Muscle of leg (tissue), 11 donors: Measurements from ENCODE around the gene DACT2. TPM values are rescaled to one million over a fixed set of nuclear protein-coding genes. Genes with fewer than 3 reads are reported as not detected.

Experiments used
- DNase-seq: peaks from one replicate; pipeline ENCODE4 v3.0.0; 2013
- H3K27ac ChIP-seq: one replicate; pipeline ENCODE4 v1.5.1; 2013; ENCODE audit warnings: mild to moderate bottlenecking, low read length, control low read depth
- H3K27me3 ChIP-seq: one replicate; pipeline ENCODE4 v1.6.1; 2013; ENCODE audit warnings: low read length; ENCODE audit not compliant: control insufficient read depth, insufficient read depth
- H3K36me3 ChIP-seq: one replicate; pipeline ENCODE4 v1.6.1; 2013; ENCODE audit warnings: low read length; ENCODE audit not compliant: control insufficient read depth, insufficient read depth
- H3K4me1 ChIP-seq: one replicate; pipeline ENCODE4 v1.6.1; 2013; ENCODE audit warnings: low read length; ENCODE audit not compliant: control insufficient read depth, insufficient read depth
- H3K4me3 ChIP-seq: one replicate; pipeline ENCODE4 v1.5.1; 2013; ENCODE audit warnings: low read length, control low read depth
- H3K9me3 ChIP-seq: replicated peaks from 2 replicates; pipeline ENCODE4 v1.6.1; 2013; ENCODE audit warnings: low read depth, low read length; ENCODE audit not compliant: control insufficient read depth
- WGBS: methylation state at CpG from one replicate; pipeline ENCODE4 v1.1.5; 2013; ENCODE audit warnings: missing lambda C conversion rate; ENCODE audit not compliant: insufficient coverage; 5-methylcytosine and 5-hydroxymethylcytosine counted together
- polyA plus RNA-seq, 8 donors: library from polyadenylated mRNA; unstranded; fragments of 120-200 nt; gene quantifications; one replicate each; pipeline versions ENCODE4 v1.2.1 to v1.2.3, GENCODE V29; 2013; ENCODE audit warnings: inconsistent platforms in 1 of 8, low replicate concordance in 1 of 8; ENCODE audit not compliant: insufficient read length in 8 of 8, insufficient read depth in 1 of 8
- total RNA-seq: library from RNA; stranded (reverse); fragments of 120-200 nt; gene quantifications from one replicate; pipeline ENCODE4 v1.2.4, GENCODE V29; 2013

The DACT2 gene
- total and polyA plus RNA-seq, 9 donors, result 0.79 to 3.7 (median 1.9) TPM

DNA sequence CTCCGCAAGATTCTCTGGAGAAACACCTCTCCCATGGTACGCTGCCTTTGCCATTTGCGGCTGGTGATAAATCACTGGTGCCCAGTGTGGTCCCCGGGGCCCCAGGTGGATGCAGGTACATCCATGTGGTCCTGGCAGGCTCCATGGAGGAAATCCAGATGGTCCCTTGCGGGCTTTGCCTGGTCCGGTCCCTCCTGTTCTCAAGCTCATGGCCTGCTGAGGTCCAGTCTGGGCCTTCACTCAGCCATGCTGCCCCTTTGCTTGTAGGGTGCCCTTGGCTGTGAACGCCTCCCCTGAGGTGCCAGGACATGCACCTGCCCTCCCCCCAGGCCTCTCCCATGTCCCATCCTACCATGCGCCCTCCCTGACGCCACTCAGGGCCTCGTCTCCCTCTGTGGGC lies 21.2 kb upstream of the DACT2 start:
- WGBS, result 85% methylated on average over 8 of the region's 10 CpGs

DNA sequence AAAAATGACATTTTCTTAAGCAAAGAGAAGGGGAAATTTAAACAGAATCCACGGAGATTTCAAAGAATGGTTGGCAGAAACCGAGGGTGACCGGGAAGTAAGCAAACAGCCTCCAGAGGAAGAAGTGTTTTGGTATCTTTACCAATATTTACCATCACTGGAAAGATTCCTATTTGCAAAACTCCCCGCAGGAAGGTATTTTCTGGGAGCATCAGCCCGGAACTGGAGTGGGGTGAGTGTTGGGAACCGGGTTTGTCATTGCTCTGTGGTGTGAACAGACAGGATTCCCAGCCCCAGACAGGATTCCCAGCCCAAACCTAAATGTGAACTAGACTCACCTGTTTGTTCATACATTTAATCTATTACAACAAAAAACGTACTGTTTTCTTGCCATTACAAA lies 19.2 kb upstream of the DACT2 start:
- no peak for DNase-seq
- no peaks in the 10 kb centered on the region for H3K36me3 ChIP-seq
- no peak overlapping the region for H3K27ac ChIP-seq
- H3K4me3 ChIP-seq, result no peak overlapping the region
- peaks cover 10% of the 10 kb centered on the region for H3K27me3 ChIP-seq
- no peaks in the 10 kb centered on the region for H3K9me3 ChIP-seq
- WGBS, result no CpG with 5 or more reads among the region's 7 CpGs
- H3K4me1 ChIP-seq, result no peaks in the 10 kb centered on the region

More for the DNA sequence above, 21.2 kb upstream of the DACT2 start:
- Histone ChIP-seq H3K27me3 (peaks cover 19% of the 10 kb centered on the region), H3K36me3 (no peaks in the 10 kb centered on the region), H3K4me1 (no peaks in the 10 kb centered on the region), H3K27ac (no peak overlapping the region), H3K4me3 (no peak overlapping the region), H3K9me3 (no peaks in the 10 kb centered on the region)
- DNase-seq, result no peak

DNA sequence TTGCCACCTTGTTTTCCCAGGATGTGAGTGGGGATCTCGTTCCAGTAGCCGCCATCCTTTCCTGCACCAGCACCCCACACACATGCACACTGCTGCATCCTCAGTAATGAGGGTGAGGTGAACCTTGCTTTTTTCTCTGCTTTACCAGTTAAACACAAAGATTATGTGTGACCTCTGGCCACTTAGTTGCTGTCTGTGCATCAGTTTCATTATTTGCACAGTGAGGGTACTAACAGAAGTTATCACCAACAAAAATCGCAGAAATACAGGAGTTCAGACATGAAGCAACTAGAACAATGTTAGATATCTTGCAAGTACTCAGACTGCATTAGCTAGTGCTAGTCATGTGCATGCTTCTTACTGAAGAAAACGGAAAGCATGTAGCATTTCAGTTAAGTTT lies 17.4 kb upstream of the DACT2 start:
- Histone ChIP-seq H3K9me3 (no peaks in the 10 kb centered on the region), H3K4me3 (no peak overlapping the region), H3K36me3 (no peaks in the 10 kb centered on the region), H3K4me1 (no peaks in the 10 kb centered on the region), H3K27ac (no peak overlapping the region), H3K27me3 (peaks cover 3% of the 10 kb centered on the region)
- no peak for DNase-seq
- WGBS, result no CpG with 5 or more reads among the region's 4 CpGs

DNA sequence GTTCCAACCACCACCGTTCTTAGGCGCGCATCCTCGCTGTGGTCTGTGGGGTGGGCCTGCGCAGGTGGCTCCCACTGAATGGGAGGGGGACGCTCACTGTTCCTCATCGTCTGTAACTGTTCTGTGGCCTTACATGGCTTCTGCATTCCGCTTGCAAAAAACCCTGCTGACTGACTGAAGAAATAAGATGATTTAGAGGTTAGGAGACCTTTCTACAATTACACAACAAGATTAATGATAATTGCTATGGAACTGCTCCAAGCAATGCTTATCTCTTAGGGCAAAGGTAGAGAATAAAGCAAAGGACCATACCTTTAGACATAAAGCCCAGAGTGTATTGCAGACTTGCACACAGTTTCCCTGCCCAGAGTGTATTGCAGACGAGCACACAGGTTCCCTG lies 14.4 kb upstream of the DACT2 start:
- H3K27ac ChIP-seq, result no peak overlapping the region
- peaks cover 3% of the 10 kb centered on the region for H3K27me3 ChIP-seq
- no peaks in the 10 kb centered on the region for H3K9me3 ChIP-seq
- no peak overlapping the region for H3K4me3 ChIP-seq
- H3K36me3 ChIP-seq, result no peaks in the 10 kb centered on the region
- WGBS, result 50% methylated on average over 1 of the region's 9 CpGs
- no peak for DNase-seq
- no peaks in the 10 kb centered on the region for H3K4me1 ChIP-seq

DNA sequence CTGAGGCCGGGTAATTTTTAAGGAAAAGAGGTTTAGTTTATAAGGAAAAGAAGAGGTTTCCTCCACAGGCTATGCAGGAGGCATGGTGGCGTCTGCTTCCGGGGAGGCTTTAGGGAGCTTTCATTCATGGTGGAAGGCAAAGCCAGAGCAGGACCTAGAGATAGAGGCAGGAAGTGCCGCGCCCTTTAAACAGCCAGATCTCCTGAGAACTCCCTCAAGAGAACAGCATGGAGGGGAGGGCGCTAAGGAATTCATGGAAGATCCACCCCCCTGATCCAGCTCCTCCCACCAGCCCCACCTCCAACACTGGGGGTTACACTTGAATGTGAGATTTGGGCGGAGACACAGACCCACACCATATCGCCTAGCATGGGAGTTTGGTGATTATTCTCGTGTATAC lies 13.9 kb upstream of the DACT2 start:
- H3K4me1 ChIP-seq, result no peaks in the 10 kb centered on the region
- H3K27me3 ChIP-seq, result peaks cover 3% of the 10 kb centered on the region
- no peaks in the 10 kb centered on the region for H3K36me3 ChIP-seq
- DNase-seq, result no peak
- H3K27ac ChIP-seq, result no peak overlapping the region
- no peaks in the 10 kb centered on the region for H3K9me3 ChIP-seq
- H3K4me3 ChIP-seq, result no peak overlapping the region
- WGBS, result 53% methylated on average over 3 of the region's 9 CpGs

DNA sequence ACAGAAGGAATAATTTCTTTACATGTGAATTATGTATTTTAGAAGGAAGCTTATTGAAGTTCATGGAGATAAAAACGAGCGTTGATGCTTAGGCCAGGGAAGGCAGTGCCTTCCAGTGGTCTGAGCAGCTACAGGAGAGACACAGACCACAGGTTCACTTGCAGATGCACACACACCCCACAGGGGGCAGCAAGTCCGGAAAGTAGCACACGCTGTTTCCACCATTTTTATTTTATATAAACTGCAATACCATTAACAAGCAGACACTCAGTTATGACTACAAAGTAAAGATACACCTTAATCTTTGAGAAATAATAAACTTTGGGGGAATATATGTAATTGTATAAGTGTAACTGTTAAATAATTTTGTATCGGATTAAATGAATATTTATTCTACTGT lies 13.5 kb upstream of the DACT2 start:
- Histone ChIP-seq H3K9me3 (no peaks in the 10 kb centered on the region), H3K27ac (no peak overlapping the region), H3K4me3 (no peak overlapping the region), H3K36me3 (no peaks in the 10 kb centered on the region), H3K4me1 (no peaks in the 10 kb centered on the region), H3K27me3 (peaks cover 3% of the 10 kb centered on the region)
- WGBS, result no CpG with 5 or more reads among the region's 5 CpGs
- no peak for DNase-seq

DNA sequence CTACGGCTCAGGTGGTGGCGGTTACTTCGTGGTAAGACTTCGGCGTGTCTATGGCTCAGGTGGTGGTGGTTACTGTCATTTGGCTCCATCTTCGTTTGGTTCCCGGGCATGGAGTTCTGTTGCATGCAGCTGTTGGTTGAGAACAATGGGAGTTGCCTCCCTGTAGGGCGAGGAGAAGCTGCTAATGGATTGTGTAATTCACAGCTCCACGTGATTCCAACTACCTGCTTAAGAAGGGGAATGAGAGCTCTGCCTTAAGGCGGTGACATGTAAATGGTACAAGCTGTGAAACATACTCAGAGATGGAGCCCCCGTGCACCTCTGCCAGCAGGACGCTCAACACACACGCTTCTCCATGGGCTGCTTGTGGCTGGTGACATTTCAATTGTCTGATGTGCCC lies 12.4 kb upstream of the DACT2 start:
- 63% methylated on average over 8 of the region's 13 CpGs for WGBS
- DNase-seq, result no peak
- H3K4me3 ChIP-seq, result no peak overlapping the region
- no peaks in the 10 kb centered on the region for H3K4me1 ChIP-seq
- no peaks in the 10 kb centered on the region for H3K36me3 ChIP-seq
- peaks cover 3% of the 10 kb centered on the region for H3K27me3 ChIP-seq
- H3K27ac ChIP-seq, result no peak overlapping the region
- no peaks in the 10 kb centered on the region for H3K9me3 ChIP-seq

DNA sequence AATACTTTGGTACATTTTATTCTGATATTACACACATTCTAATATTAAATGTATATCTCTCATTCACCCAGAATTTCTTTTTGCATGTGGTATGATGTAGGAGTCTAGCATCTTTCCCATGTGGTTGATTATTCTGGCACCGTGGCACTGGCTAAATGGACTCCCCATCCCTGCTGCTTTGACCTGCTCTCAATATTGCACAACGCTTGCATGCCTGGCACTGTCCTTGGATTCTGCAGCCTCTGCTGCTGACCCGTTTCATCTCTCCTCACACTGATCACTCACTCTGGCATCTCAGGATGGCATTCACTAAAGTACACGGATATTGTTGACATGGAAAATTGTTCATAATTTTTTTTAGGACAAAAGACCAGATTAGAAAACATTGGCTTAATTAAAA lies 11.5 kb upstream of the DACT2 start:
- WGBS, result 77% methylated on average over 2 of the region's 4 CpGs
- H3K27ac ChIP-seq, result no peak overlapping the region
- no peaks in the 10 kb centered on the region for H3K36me3 ChIP-seq
- no peaks in the 10 kb centered on the region for H3K4me1 ChIP-seq
- H3K9me3 ChIP-seq, result no peaks in the 10 kb centered on the region
- H3K4me3 ChIP-seq, result no peak overlapping the region
- peaks cover 3% of the 10 kb centered on the region for H3K27me3 ChIP-seq
- DNase-seq, result no peak

DNA sequence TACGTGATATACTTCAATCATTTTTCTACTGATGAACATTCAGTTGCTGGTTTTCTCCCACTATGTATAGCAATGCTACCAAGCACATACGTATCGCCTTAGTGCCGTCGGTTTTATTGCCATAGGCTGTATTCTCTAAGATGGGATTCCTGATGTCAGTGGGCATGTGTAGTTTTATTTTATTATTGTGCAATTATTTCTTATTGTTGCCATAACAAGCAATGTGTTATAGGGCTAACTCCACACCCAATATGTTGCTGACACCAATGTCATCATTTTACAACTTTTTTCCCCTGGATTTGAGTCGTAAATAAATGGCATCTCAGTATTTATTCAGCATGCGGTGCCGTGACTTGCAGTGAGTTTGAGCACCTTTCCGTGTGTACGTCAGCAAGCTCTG lies 10.8 kb upstream of the DACT2 start:
- DNase-seq, result no peak
- Histone ChIP-seq H3K27ac (no peak overlapping the region), H3K4me1 (no peaks in the 10 kb centered on the region), H3K36me3 (no peaks in the 10 kb centered on the region), H3K4me3 (no peak overlapping the region), H3K27me3 (peaks cover 3% of the 10 kb centered on the region), H3K9me3 (no peaks in the 10 kb centered on the region)
- no CpG with 5 or more reads among the region's 10 CpGs for WGBS

DNA sequence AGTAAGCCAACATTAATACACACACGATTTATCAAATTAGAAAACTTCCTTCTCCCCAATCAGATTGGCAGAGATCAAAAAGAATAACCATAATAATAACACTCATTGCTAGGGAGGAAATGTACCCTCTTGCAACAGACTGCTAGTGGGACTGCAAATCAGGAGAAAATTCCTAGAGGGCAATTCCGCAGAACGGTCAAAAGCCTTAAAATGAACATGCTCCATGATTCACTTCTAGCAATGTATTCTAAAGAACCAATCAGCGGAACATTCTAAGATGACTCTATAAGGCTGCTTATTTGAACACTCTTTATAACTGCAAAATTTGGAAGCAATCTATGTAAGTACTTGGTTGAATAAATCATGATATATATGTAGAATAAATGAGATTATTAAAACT lies 8.5 kb upstream of the DACT2 start:
- 100% methylated on average over 1 of the region's 4 CpGs for WGBS
- H3K27ac ChIP-seq, result no peak overlapping the region
- no peaks in the 10 kb centered on the region for H3K9me3 ChIP-seq
- no peaks in the 10 kb centered on the region for H3K4me1 ChIP-seq
- no peaks in the 10 kb centered on the region for H3K36me3 ChIP-seq
- peaks cover 3% of the 10 kb centered on the region for H3K27me3 ChIP-seq
- H3K4me3 ChIP-seq, result no peak overlapping the region
- no peak for DNase-seq
